ENCODE measurements around the gene SERPINA9.

Gene SERPINA9

GRCh38 chr14:94498215-94498614, 22.2 kb upstream of the SERPINA9 start (continued):
- TF ChIP-seq ZNF292 (tag by site-specific recombination; IDR thresholded peaks at IDR 0.05; ENCODE audit: borderline replicate concordance, low read depth): no peak

GRCh38 chr14:94494085-94494484, 18.1 kb upstream of the SERPINA9 start:
- H3K9me3 ChIP-seq (ENCODE audit: control insufficient read depth, insufficient read depth, low read depth, low read length): no peaks in the 10 kb centered on the region
- POLR2A ChIA-PET: no interaction called here
- no peak for TF ChIP-seq GLI2 (tag by site-specific recombination; IDR thresholded peaks at IDR 0.05; ENCODE audit: borderline replicate concordance, low read depth)
- TF ChIP-seq ZNF677 (tag by site-specific recombination; IDR thresholded peaks at IDR 0.05): no peak
- no peak for TF ChIP-seq REPIN1 (tag by site-specific recombination; IDR thresholded peaks at IDR 0.05; ENCODE audit: low read depth)
- TF ChIP-seq MZF1 (tag by site-specific recombination; IDR thresholded peaks at IDR 0.05; ENCODE audit: borderline replicate concordance): no peak
- no peak overlapping the region for H3K4me3 ChIP-seq (ENCODE audit: low read depth, low read length)
- H3K27ac ChIP-seq (ENCODE audit: extremely low read depth, low read depth, low read length): no peak overlapping the region
- CTCF ChIA-PET: interaction anchor here (0.6 kb wide), 1 partner anchor 21 kb away, joined by 3 read pairs; no protein-coding TSS in a partner anchor
- no peaks in the 10 kb centered on the region for H3K36me3 ChIP-seq (ENCODE audit: control insufficient read depth in 2 of 2, insufficient read depth in 1 of 2, low read length in 2 of 2)
- H3K4me1 ChIP-seq (ENCODE audit: control insufficient read depth, insufficient read depth, low read length): no peaks in the 10 kb centered on the region; the same call in 1 of the 2 replicates

- Histone ChIP-seq H3K4me3 (ENCODE audit: low read depth, low read length) (no peak overlapping the region), H3K27ac (ENCODE audit: extremely low read depth, low read depth, low read length) (no peak overlapping the region), H3K36me3 (ENCODE audit: control insufficient read depth in 2 of 2, insufficient read depth in 1 of 2, low read length in 2 of 2) (no peaks in the 10 kb centered on the region), H3K9me3 (ENCODE audit: control insufficient read depth, insufficient read depth, low read depth, low read length) (no peaks in the 10 kb centered on the region), H3K4me1 (ENCODE audit: control insufficient read depth, insufficient read depth, low read length) (no peaks in the 10 kb centered on the region; the same call in 1 of the 2 replicates)
- ChIA-PET CTCF (interaction anchor here (0.6 kb wide), 2 partner anchors 12 to 297 kb away, joined by 3 read pairs; no protein-coding TSS in a partner anchor), POLR2A (no interaction called here)
- TF ChIP-seq ZNF558 (tag by site-specific recombination; IDR thresholded peaks at IDR 0.05) (no peak), ZNF391 (tag by site-specific recombination; IDR thresholded peaks at IDR 0.05; ENCODE audit: borderline replicate concordance, low read depth) (no peak), ZNF645 (tag by site-specific recombination; IDR thresholded peaks at IDR 0.05) (no peak), ZNF670 (tag by site-specific recombination; IDR thresholded peaks at IDR 0.05; ENCODE audit: low read depth) (no peak), ZFP37 (tag by site-specific recombination; IDR thresholded peaks at IDR 0.05) (no peak), MEIS1 (CRISPR knock-in tag; IDR thresholded peaks at IDR 0.05; ENCODE audit: borderline replicate concordance) (no peak), ZNF677 (tag by site-specific recombination; IDR thresholded peaks at IDR 0.05) (no peak)
- TF ChIP-seq, protein P1, sequence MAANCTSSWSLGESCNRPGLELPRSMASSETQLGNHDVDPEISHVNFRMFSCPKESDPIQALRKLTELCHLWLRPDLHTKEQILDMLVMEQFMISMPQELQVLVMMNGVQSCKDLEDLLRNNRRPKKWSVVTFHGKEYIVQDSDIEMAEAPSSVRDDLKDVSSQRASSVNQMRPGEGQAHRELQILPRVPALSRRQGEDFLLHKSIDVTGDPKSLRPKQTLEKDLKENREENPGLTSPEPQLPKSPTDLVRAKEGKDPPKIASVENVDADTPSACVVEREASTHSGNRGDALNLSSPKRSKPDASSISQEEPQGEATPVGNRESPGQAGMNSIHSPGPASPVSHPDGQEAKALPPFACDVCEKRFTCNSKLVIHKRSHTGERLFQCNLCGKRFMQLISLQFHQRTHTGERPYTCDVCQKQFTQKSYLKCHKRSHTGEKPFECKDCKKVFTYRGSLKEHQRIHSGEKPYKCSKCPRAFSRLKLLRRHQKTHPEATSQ (tag by site-specific recombination; IDR thresholded peaks at IDR 0.05): no peak
Observed at GRCh38 chr14:94491511-94491910, 15.5 kb upstream of the SERPINA9 start.

- H3K27ac ChIP-seq (ENCODE audit: extremely low read depth, low read depth, low read length): no peak overlapping the region
- no peaks in the 10 kb centered on the region for H3K9me3 ChIP-seq (ENCODE audit: control insufficient read depth, insufficient read depth, low read depth, low read length)
- H3K4me3 ChIP-seq (ENCODE audit: low read depth, low read length): no peak overlapping the region
- no peaks in the 10 kb centered on the region; the same call in 1 of the 2 replicates for H3K4me1 ChIP-seq (ENCODE audit: control insufficient read depth, insufficient read depth, low read length)
- ChIA-PET POLR2A (no interaction called here), CTCF (interaction anchor here (0.6 kb wide), 1 partner anchor 88 kb away, joined by 5 read pairs; no protein-coding TSS in a partner anchor)
- H3K36me3 ChIP-seq (ENCODE audit: control insufficient read depth in 2 of 2, insufficient read depth in 1 of 2, low read length in 2 of 2): no peaks in the 10 kb centered on the region
- TF ChIP-seq ZNF488 (tag by site-specific recombination; IDR thresholded peaks at IDR 0.05): no peak
- no peak for TF ChIP-seq ZNF837 (tag by site-specific recombination; IDR thresholded peaks at IDR 0.05)
- no peak for TF ChIP-seq ZNF184 (tag by site-specific recombination; IDR thresholded peaks at IDR 0.05)
- no peak for TF ChIP-seq ZNF501 (tag by site-specific recombination; IDR thresholded peaks at IDR 0.05)
- TF ChIP-seq MZF1 (tag by site-specific recombination; IDR thresholded peaks at IDR 0.05; ENCODE audit: borderline replicate concordance): no peak
- no peak for TF ChIP-seq ZNF777 (tag by site-specific recombination; IDR thresholded peaks at IDR 0.05; ENCODE audit: borderline replicate concordance)
- no peak for TF ChIP-seq ZBTB6 (tag by site-specific recombination; IDR thresholded peaks at IDR 0.05)
- no peak for TF ChIP-seq ZNF596 (tag by site-specific recombination; IDR thresholded peaks at IDR 0.05)
- TF ChIP-seq ZNF792 (tag by site-specific recombination; IDR thresholded peaks at IDR 0.05): no peak
- no peak for TF ChIP-seq ZNF423 (tag by site-specific recombination; IDR thresholded peaks at IDR 0.05)
- no peak for TF ChIP-seq ZFP3 (tag by site-specific recombination; IDR thresholded peaks at IDR 0.05; ENCODE audit: low read depth)
- TF ChIP-seq MEIS1 (CRISPR knock-in tag; IDR thresholded peaks at IDR 0.05; ENCODE audit: borderline replicate concordance): no peak
- TF ChIP-seq, protein P2, sequence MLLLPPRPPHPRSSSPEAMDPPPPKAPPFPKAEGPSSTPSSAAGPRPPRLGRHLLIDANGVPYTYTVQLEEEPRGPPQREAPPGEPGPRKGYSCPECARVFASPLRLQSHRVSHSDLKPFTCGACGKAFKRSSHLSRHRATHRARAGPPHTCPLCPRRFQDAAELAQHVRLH (tag by site-specific recombination; IDR thresholded peaks at IDR 0.05): no peak
- TF ChIP-seq SCRT1 (tag by site-specific recombination; IDR thresholded peaks at IDR 0.05; ENCODE audit: borderline replicate concordance): no peak
Observed at GRCh38 chr14:94489336-94489735, 13.3 kb upstream of the SERPINA9 start.
